Activated T-helper 1 cell treated with anti-CD3 and anti-CD28 coated beads, Interleukin-2, amount 50 U/mL, for 16 hours (primary cell): ENCODE measurements around the gene ZNFX1.
"Not testable (repeated sequence)": the region's sequence is repeated elsewhere in the genome, so short reads cannot be mapped to it uniquely, and the experiment has no call there.

Experiments
- DNase-seq, 2 donors: peaks; one replicate each; pipeline ENCODE4 v3.0.0-alpha.2; 2020; ENCODE audit warnings: low read depth in 1 of 2, low spot score in 1 of 2

ZNFX1 gene

GRCh38 chr20:49278036-49278817 lies at the start of gene ZNFX1:
ZNFX1 (minus strand) TSS chr20:49278057; CDS start chr20:49275839, 2,218 bp downstream.
- peak; percentile 97 to 98 for DNase-seq

DNA sequence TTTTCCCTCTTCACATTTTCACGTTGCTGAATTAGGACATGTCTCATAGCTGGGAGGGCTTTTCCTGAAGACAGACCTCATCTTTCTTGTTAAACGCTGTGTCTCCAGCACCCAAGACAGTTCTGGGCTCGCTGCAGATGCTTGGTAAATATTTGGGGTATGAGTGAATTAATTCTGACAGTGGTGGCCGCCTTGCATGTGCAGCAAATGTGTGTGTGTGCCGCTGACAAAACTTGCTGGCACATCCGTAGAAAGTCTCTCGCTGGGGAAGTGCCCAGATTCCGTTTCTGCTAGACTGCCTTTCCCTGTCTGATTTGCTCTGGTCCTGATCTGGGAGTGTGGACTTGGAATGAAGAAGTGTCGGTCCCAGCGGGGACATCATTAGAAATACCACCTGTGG lies 48.2 kb upstream of the ZNFX1 start:
- DNase-seq = no peak

DNA sequence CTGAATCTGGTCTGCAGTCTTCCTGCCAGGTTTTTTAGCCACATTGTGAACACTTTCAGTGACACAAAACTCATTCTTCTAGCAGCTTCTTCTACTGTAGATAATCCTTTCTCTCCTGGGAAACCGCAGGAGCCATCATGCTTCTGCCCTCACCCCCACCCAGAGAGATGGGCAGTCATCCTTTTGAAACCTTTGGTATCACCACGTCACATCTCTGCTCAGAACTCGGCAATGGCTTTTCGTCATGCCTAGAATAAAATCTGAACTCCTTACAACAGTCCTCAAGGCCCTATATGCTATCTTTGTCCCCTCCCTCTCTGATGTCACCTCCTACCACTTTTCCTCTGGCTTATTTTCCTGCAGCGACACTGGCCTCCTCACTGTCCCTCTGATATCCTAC lies 46.4 kb upstream of the ZNFX1 start:
- no peak for DNase-seq

DNA sequence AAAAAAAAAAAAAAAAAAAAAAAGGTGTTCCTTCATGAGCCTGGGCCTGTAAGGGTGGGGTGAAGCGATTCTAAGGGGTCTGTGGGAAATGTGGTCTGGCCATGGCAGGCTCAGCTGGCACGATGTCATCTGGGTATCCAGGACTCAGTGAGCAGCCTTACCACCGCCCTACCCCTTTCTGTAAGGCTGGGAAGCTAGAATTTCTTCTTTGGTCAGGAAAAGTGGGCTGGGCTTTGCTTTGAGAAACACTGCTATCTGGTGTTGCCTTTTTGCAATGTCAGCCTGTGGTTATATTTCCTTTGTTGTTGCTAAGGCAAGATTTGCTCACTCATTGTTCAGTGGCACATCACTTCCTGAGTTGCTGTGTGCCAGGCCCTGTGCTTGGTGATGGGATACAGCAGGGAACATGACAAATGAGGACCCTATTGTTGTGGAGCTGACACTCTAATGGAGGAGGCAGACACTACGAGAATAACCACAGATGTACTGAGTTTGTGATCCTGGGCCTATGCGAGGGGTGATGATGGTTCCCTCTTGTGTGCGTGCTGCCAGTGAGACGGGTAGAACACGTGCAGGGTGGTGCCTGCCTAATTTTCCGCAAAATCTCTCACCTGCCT lies 45.9 kb upstream of the ZNFX1 start:
- DNase-seq = no peak

GRCh38 chr20:49320460-49320859 lies 42.6 kb upstream of the ZNFX1 start:
- DNase-seq = no peak

DNA sequence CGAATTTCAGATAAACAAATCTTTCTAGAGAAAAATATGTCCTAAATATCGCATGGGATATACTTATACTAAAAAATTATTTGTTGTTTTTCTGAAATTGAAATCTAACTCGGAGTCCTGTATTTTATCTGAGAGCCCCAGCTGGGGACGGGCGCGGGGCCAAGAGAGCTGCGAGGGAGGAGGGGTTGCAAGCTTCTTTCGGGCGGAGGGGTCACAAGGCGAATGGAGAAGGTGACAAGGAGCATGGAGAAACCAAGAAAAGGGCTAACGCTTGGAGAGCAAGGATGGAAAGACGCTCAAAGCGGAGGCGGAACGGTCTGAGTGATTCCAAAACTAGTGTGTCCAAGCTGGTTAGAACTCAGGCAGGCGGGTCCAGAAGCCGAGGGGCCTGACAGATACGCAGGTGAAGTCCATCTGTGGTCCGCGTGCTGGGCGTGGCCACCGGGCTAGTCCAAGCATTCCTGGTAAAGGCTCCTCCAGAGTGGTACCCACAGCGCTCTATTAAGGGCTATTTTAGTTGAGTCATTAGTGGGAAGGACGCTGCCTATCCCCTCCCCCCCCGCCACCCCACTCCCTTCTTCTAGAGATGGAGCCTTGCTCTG lies 41.5 kb upstream of the ZNFX1 start:
- no peak for DNase-seq

- DNase-seq = no peak
These were observed 40.8 kb upstream of the ZNFX1 start for GRCh38 chr20:49318430-49319207.

DNA sequence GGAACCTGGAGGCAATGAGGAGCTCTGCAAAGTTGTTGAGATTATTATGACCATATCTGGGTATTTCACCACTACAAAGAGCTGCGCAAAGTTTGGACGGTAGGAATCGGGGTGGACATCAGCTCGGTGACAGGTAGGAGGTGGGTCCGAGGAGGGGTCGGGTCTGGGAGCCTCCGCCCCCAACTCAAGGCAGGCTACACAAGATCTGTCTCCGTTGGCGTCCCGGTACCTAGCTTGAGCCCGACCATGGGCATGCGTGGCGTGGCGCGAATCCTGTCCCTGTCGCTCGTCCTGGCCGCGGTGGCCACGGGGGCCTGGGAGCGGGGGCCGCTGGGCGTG lies 40.2 kb upstream of the ZNFX1 start:
- DNase-seq = no peak

GRCh38 chr20:49316704-49317103 lies 38.8 kb upstream of the ZNFX1 start:
- no peak for DNase-seq

DNA sequence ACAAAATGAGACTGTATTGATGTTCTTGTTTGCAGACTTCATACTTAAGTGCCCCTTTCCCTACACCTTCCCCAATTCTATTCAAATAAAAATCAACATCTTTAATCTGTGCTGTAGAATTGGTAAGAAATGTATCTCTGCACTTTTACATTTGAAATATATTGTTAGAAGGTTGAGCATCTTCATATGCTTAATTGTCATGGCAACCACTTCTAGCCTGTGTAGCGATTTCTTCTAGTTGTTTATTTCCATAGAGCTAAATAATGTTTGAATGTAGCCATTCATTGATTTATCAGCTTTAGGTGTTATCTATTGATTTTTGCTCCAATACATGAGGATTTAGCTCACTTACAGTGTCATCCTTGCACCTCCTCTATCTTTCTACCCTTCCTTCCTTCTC lies 37.7 kb upstream of the ZNFX1 start:
- no peak for DNase-seq

GRCh38 chr20:49314052-49314451 lies 36.2 kb upstream of the ZNFX1 start:
- not testable (repeated sequence) for DNase-seq

GRCh38 chr20:49313283-49313682 lies 35.4 kb upstream of the ZNFX1 start:
- no peak for DNase-seq

DNA sequence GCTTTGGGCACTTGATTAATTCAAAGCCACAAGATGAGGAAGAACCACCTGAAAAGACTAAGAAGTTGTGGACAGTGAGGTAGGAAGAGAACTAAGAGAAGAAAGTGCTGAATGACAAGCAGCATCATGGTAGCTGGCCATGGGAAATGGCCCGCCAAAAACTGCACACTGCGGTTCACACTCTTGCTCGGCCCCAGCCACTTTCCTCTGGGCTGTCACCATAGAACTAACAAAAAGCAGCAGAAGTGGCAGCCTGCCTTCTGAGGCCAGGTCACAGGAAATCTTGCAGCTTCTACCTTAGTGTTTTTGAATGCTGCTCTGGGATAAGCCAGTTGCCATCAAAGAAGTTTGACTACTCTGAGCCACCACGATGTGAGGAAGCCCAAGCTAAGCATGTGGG lies 34.8 kb upstream of the ZNFX1 start:
- DNase-seq = no peak

- DNase-seq = no peak
These were observed 32.8 kb upstream of the ZNFX1 start for GRCh38 chr20:49310705-49311104.

DNA sequence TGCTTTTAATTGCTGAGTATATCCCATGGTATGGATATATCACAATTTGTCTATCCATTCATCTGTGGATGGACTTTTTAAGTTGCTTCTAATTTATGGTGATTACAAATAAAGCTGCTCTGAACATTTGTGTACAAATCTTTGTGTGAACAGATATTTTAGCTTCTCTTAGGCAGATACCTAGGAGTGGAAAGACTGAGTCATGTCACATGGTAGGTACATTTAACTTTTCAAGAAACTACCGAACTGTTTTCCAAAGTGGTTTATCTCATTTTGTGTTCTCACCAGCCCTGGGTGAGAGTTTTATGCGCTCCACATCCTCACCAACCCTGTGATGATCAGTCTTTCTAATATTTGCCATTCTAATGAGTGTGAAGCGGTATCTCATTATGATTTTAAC lies 31.0 kb upstream of the ZNFX1 start:
- DNase-seq = no peak

- DNase-seq = no peak
These were observed 29.2 kb upstream of the ZNFX1 start for GRCh38 chr20:49306903-49307620.

- no peak for DNase-seq
These were observed 25.3 kb upstream of the ZNFX1 start for GRCh38 chr20:49303065-49303552.

DNA sequence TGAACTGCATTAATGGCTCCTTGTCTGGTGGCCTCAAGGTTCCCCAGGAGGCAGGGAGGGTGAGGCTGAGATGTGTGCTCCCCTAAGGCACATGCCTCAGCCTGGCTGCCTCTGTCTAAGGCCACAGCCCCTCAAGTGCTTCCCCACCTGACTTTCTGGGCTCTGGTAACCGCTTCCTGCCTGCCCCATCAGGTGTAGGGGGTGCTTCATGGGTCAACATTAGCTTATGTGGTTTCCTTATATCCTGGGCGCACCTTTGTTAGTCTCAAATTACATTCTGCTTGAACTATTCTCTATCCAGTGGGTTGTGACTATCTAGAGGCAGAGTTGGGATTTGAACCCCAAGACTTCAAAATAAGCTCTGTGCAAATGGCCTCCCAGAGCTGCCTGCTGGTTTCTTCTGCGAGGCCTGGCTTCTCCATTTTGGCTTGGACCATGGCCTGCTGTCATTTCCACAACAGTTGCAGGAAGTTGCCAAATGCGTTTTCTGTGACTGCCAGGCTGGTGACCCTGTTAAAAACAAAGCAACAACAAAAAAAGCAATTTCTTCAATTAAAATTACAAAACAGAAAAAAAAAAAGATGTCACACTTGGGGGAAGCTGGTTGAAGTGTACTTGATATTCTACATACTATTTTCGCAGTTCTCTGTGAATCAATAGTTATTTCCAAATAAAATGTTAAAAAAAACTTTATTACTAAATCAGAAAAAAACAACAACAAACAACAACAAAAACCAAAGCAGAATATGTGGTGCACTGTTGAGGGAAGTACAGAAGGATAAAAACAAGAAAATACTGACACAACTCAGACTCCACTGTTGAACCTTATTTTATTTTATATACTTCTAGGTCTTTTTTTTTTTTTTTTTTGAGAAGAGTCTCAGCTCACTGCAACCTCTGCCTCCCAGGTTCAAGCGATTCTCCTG lies 20.0 kb upstream of the ZNFX1 start:
- DNase-seq = no peak

- not testable (repeated sequence) for DNase-seq
These were observed 16.3 kb upstream of the ZNFX1 start for GRCh38 chr20:49294002-49294654.
